Measurements from ENCODE around the gene CCDC190.
"Not testable (repeated sequence)": the region's sequence is repeated elsewhere in the genome, so short reads cannot be mapped to it uniquely, and the experiment has no call there.

- not testable (repeated sequence) for TF ChIP-seq POLR2AphosphoS5, POLR2A (IDR thresholded peaks at IDR 0.05)
These were observed 42.8 kb downstream of the CCDC190 start for GRCh38 chr1:162818136-162818535.
